SU-DHL-6 (cell line): ENCODE results near the gene CCR5AS.

Experiments
- EZH2phosphoT487 ChIP-seq: fragments of 200-600 bp; sonication (generic), shearing (Covaris generic); conservative IDR thresholded peaks from 2 replicates; pipeline ENCODE4 v1.6.1; 2018; ENCODE audit warnings: mild to moderate bottlenecking, antibody characterized with exemption, low read length, moderate library complexity, mixed read lengths
- TF ChIP-seq, protein P1 (sequence below): fragments of 200-600 bp; sonication (generic); IDR thresholded peaks from one replicate; pipeline ENCODE4 v1.5.1; 2017; ENCODE audit warnings: antibody characterized with exemption, mild to moderate bottlenecking, low read length, moderate library complexity; ENCODE audit not compliant: insufficient read depth, poor library complexity, severe bottlenecking

GRCh38 chr3:46358466-46358865 is 48.4 kb downstream of the CCR5AS start:
- no peak for TF ChIP-seq EZH2phosphoT487
- TF ChIP-seq, protein P1, sequence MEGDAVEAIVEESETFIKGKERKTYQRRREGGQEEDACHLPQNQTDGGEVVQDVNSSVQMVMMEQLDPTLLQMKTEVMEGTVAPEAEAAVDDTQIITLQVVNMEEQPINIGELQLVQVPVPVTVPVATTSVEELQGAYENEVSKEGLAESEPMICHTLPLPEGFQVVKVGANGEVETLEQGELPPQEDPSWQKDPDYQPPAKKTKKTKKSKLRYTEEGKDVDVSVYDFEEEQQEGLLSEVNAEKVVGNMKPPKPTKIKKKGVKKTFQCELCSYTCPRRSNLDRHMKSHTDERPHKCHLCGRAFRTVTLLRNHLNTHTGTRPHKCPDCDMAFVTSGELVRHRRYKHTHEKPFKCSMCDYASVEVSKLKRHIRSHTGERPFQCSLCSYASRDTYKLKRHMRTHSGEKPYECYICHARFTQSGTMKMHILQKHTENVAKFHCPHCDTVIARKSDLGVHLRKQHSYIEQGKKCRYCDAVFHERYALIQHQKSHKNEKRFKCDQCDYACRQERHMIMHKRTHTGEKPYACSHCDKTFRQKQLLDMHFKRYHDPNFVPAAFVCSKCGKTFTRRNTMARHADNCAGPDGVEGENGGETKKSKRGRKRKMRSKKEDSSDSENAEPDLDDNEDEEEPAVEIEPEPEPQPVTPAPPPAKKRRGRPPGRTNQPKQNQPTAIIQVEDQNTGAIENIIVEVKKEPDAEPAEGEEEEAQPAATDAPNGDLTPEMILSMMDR: no peak
